ENCODE measurements around the gene CACHD1. TPM values are rescaled to one million over a fixed set of nuclear protein-coding genes. Genes with fewer than 3 reads are reported as not detected.

Gene CACHD1
- polyA plus RNA-seq, 2 of the 4 experiments (the other 2 are of a cell fraction): 0.72 to 1.6 TPM

DNA sequence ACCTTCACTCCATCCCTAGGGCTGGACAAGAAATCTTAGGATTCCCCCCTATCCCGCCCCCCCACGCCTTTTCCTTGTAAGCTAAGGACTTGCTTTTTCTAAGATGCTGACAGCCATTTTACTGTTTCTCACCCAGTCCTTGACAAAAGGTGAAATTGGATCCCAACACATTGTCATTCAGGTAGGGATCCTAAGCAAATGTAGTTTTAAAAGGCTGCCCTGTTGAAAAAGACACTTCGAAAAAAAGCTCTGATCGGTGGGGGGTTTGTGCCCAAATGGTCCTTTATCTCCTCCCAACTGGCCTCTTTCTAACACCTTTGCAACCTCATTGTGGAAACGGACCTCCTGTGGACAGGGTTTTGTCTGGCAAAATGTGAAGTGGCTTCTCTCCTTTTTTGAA, 2.9 kb downstream of the CACHD1 start:
- CTCF ChIA-PET: no interaction called here
- DNase-seq (ENCODE audit: low read depth in 1 of 2, low spot score in 1 of 2) (no peak), ATAC-seq (no peak), FAIRE-seq (no peak)
- POLR2A ChIA-PET: no interaction called here
- WGBS (ENCODE audit: missing lambda C conversion rate): 86% methylated on average over 5 of the region's 5 CpGs
- H3K4me3 ChIP-seq: no peak overlapping the region
- no peaks in the 10 kb centered on the region for H3K9me3 ChIP-seq
- no peak overlapping the region for H3K4me2 ChIP-seq
- peaks cover 18% of the 10 kb centered on the region; the same call in 2 of the 3 replicates for H3K4me1 ChIP-seq
- no peak for TF ChIP-seq CBX8 (IDR thresholded peaks at IDR 0.05)
- no peak for TF ChIP-seq SMC3 (IDR thresholded peaks at IDR 0.05)
- TF ChIP-seq EHF (CRISPR knock-in tag; IDR thresholded peaks at IDR 0.05): no peak
- TF ChIP-seq BHLHE40 (IDR thresholded peaks at IDR 0.05; ENCODE audit: low read depth, low read length): no peak
- TF ChIP-seq ZC3H11A (IDR thresholded peaks at IDR 0.05): no peak
- TF ChIP-seq RNF2 (IDR thresholded peaks at IDR 0.05; ENCODE audit: borderline replicate concordance, low read depth): no peak
- TF ChIP-seq JUNB (IDR thresholded peaks at IDR 0.05): no peak
- no peak for TF ChIP-seq PBX3 (IDR thresholded peaks at IDR 0.05)
- no peak for TF ChIP-seq MAFK (IDR thresholded peaks at IDR 0.05; ENCODE audit: partially characterized antibody)
- TF ChIP-seq HMGXB4 (CRISPR knock-in tag; IDR thresholded peaks at IDR 0.05; ENCODE audit: borderline replicate concordance): no peak
- TF ChIP-seq RFX5 (IDR thresholded peaks at IDR 0.05): no peak
- TF ChIP-seq TP53 (CRISPR knock-in tag; IDR thresholded peaks at IDR 0.05): no peak
- no peak for TF ChIP-seq RCOR1 (IDR thresholded peaks at IDR 0.05; ENCODE audit: low read depth, low read length)
- TF ChIP-seq HOXB5 (CRISPR knock-in tag; IDR thresholded peaks at IDR 0.05): no peak
- TF ChIP-seq CHD4 (IDR thresholded peaks at IDR 0.05; ENCODE audit: borderline replicate concordance): no peak
- no peak for TF ChIP-seq ZNF302 (CRISPR knock-in tag; IDR thresholded peaks at IDR 0.05)
- no peak for TF ChIP-seq HDAC2 (IDR thresholded peaks at IDR 0.05)
- TF ChIP-seq CBX2 (IDR thresholded peaks at IDR 0.05; ENCODE audit: borderline replicate concordance, low read depth): no peak
- no peak for TF ChIP-seq MAZ (IDR thresholded peaks at IDR 0.05; ENCODE audit: borderline replicate concordance, low read depth, low read length)
- TF ChIP-seq NPAS2 (CRISPR knock-in tag; IDR thresholded peaks at IDR 0.05; ENCODE audit: borderline replicate concordance): no peak
- H3K27ac ChIP-seq: no peak overlapping the region

DNA sequence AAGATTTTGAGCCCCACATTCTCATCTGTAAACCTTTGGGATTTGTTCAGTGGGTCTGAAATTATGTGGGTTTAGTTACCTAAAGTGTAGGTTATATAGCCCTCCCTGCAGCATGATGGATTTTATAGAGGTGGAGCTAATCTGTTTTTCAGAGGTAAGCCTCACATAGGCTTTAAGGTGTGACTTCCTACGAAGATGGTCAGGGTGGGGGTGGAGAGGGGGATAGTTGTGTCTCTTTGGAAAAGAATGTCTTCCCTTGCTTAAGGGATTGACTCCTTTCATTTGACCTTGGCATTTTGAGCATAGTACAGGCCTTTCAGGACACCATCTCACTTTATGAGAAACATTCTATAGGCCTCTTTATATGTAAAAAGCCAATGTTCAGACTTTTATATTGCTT, 3.4 kb downstream of the CACHD1 start:
- ChIA-PET POLR2A (no interaction called here), CTCF (no interaction called here)
- Histone ChIP-seq H3K4me1 (peaks cover 18% of the 10 kb centered on the region; the same call in 2 of the 3 replicates), H3K4me3 (no peak overlapping the region), H3K4me2 (no peak overlapping the region), H3K27ac (no peak overlapping the region), H3K9me3 (no peaks in the 10 kb centered on the region)
- WGBS (ENCODE audit: missing lambda C conversion rate): 86% methylated on average over 1 of the region's 1 CpG
- FAIRE-seq: no peak
- no peak for ATAC-seq
- TF ChIP-seq MAFK (IDR thresholded peaks at IDR 0.05; ENCODE audit: partially characterized antibody) (no peak), HOXA7 (CRISPR knock-in tag; IDR thresholded peaks at IDR 0.05) (no peak), MAZ (IDR thresholded peaks at IDR 0.05; ENCODE audit: borderline replicate concordance, low read depth, low read length) (no peak), FOSL2 (IDR thresholded peaks at IDR 0.05) (no peak), FOSL2 (CRISPR knock-in tag; IDR thresholded peaks at IDR 0.05) (no peak), TP53 (CRISPR knock-in tag; IDR thresholded peaks at IDR 0.05) (no peak), RCOR1 (IDR thresholded peaks at IDR 0.05; ENCODE audit: low read depth, low read length) (no peak)
- TF ChIP-seq, protein P1, sequence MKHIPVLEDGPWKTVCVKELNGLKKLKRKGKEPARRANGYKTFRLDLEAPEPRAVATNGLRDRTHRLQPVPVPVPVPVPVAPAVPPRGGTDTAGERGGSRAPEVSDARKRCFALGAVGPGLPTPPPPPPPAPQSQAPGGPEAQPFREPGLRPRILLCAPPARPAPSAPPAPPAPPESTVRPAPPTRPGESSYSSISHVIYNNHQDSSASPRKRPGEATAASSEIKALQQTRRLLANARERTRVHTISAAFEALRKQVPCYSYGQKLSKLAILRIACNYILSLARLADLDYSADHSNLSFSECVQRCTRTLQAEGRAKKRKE (CRISPR knock-in tag; IDR thresholded peaks at IDR 0.05; ENCODE audit: low read depth): no peak
- TF ChIP-seq, protein P2, sequence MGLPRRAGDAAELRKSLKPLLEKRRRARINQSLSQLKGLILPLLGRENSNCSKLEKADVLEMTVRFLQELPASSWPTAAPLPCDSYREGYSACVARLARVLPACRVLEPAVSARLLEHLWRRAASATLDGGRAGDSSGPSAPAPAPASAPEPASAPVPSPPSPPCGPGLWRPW (IDR thresholded peaks at IDR 0.05): no peak
- DNase-seq (ENCODE audit: low read depth in 1 of 2, low spot score in 1 of 2): no peak
